Stomach (tissue), 9 donors: Measurements from ENCODE around the gene CST3. TPM values are rescaled to one million over a fixed set of nuclear protein-coding genes. Genes with fewer than 3 reads are reported as not detected.
"Not testable (repeated sequence)": the region's sequence is repeated elsewhere in the genome, so short reads cannot be mapped to it uniquely, and the experiment has no call there.

Experiments used
- DNase-seq, 2 donors: peaks; one replicate each; pipeline versions ENCODE4 v3.0.0 to v3.0.0-alpha.2; 2013 to 2019
- H3K27ac ChIP-seq, 5 donors: fragments of 200-600 bp in 4 of 5; sonication (generic) in 4 of 5; one replicate each; pipeline ENCODE4 v1.5.1; 2013 to 2019; ENCODE audit warnings: mild to moderate bottlenecking in 1 of 5, moderate library complexity in 1 of 5
- H3K27me3 ChIP-seq, 3 donors: fragments of 200-600 bp; sonication (generic); one replicate each; pipeline ENCODE4 v1.5.1; 2017 to 2019; ENCODE audit warnings: mixed run types in 1 of 3
- H3K36me3 ChIP-seq, 4 donors: fragments of 200-600 bp; sonication (generic); 1 replicate in 3 of 4; 2 replicates in 1 of 4; pipeline ENCODE4 v1.5.1; 2016 to 2019
- H3K4me1 ChIP-seq, 4 donors: fragments of 200-600 bp; sonication (generic); one replicate each; pipeline ENCODE4 v1.5.1; 2016 to 2019
- H3K4me3 ChIP-seq, 4 donors: fragments of 200-600 bp; sonication (generic) in 3 of 4; one replicate each; pipeline ENCODE4 v1.5.1; 2016 to 2019; ENCODE audit warnings: mild to moderate bottlenecking in 1 of 4
- H3K9me3 ChIP-seq, 4 donors: fragments of 200-600 bp; sonication (generic); one replicate each; pipeline ENCODE4 v1.5.1; 2016 to 2019
- EP300 ChIP-seq: sonication (generic); formaldehyde crosslinking; IDR thresholded peaks from one replicate; pipeline ENCODE4 v1.6.1; 2017; ENCODE audit warnings: antibody characterized with exemption
- POLR2A ChIP-seq, 4 donors: fragments of 450-650 bp; IDR thresholded peaks; one replicate each; pipeline ENCODE4 v1.6.1; 2016; ENCODE audit warnings: antibody characterized with exemption in 4 of 4, control low read depth in 2 of 4, mild to moderate bottlenecking in 1 of 4, moderate library complexity in 1 of 4
- POLR2AphosphoS5 ChIP-seq, 3 donors: sonication (generic); formaldehyde crosslinking; IDR thresholded peaks; one replicate each; pipeline ENCODE4 v1.6.1; 2016; ENCODE audit warnings: antibody characterized with exemption in 3 of 3
- WGBS, 5 donors: extraction: QIAGEN DNeasy Blood & Tissue Kit in 3 of 5; methylation state at CpG; one replicate each; pipeline versions ENCODE4 v1.1.5 to v1.1.7; 2013 to 2018; 5-methylcytosine and 5-hydroxymethylcytosine counted together
- intact Hi-C: fragments of 100-400 bp; cut with DNase I; formaldehyde crosslinking; loops from one replicate; pipeline ENCODE4 v1.15.1; 2023; ENCODE audit warnings: low total_unique reads
- polyA plus RNA-seq, 3 donors: library from polyadenylated mRNA; stranded (reverse); fragments of 200-250 nt; gene quantifications; one replicate each; pipeline ENCODE4 v1.2.3, GENCODE V29; 2013
- total RNA-seq, 5 donors: library from RNA; depleted of rRNA; stranded (reverse); fragments of >200 nt; gene quantifications; one replicate each; pipeline versions ENCODE4 v1.1.0 to v1.2.3, GENCODE V29; 2014 to 2016
- TF ChIP-seq, protein P1 (sequence below), 7 experiments: fragments of 450-650 bp in 4 of 7; fragments of 200-600 bp in 3 of 7; sonication (generic) in 3 of 7; IDR thresholded peaks; one replicate each; pipeline ENCODE4 v1.5.1; 2016 to 2019; ENCODE audit warnings: antibody characterized with exemption in 7 of 7, control low read depth in 2 of 7, mild to moderate bottlenecking in 1 of 7
- donor health status: healthy with polysubstance abuse.
- donor health status: Bipolar disorder and iron deficiency.
- donor health status: healthy.

Gene CST3
- total and polyA plus RNA-seq, 8 donors: 231 to 2,024 (median 578) TPM

DNA sequence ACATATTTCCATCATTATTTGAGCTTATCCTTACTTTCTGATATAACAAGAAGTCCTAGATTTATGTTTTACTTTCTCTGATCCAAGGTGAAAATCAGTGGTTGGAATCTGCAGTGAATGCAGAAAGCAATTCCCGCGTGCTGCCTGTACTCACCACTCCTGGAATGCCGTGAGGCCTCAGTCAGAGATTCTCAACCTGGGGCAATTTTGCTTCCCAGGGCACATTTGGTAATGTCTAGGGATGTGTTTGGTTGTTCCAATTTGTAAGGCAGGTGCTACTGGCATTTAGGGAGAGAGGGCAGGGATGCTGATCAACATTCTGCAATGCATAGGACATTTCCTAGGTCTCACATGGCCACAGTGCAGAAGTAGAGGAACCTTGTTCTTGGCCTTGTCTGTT lies 27.2 kb upstream of the CST3 start:
- intact Hi-C loops: no loop called here
- DNase-seq: no peak
- Histone ChIP-seq H3K27me3 (no peaks in the 10 kb centered on the region), H3K4me3 (no peak overlapping the region), H3K4me1 (peaks cover 0 to 3% (median 0%) of the 10 kb centered on the region in 4 donors), H3K9me3 (no peaks in the 10 kb centered on the region), H3K27ac (no peak overlapping the region), H3K36me3 (no peaks in the 10 kb centered on the region)
- TF ChIP-seq, protein P1, sequence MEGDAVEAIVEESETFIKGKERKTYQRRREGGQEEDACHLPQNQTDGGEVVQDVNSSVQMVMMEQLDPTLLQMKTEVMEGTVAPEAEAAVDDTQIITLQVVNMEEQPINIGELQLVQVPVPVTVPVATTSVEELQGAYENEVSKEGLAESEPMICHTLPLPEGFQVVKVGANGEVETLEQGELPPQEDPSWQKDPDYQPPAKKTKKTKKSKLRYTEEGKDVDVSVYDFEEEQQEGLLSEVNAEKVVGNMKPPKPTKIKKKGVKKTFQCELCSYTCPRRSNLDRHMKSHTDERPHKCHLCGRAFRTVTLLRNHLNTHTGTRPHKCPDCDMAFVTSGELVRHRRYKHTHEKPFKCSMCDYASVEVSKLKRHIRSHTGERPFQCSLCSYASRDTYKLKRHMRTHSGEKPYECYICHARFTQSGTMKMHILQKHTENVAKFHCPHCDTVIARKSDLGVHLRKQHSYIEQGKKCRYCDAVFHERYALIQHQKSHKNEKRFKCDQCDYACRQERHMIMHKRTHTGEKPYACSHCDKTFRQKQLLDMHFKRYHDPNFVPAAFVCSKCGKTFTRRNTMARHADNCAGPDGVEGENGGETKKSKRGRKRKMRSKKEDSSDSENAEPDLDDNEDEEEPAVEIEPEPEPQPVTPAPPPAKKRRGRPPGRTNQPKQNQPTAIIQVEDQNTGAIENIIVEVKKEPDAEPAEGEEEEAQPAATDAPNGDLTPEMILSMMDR (IDR thresholded peaks at IDR 0.05): no peak
- TF ChIP-seq EP300: no peak
- TF ChIP-seq POLR2A (IDR thresholded peaks at IDR 0.05): no peak
- no peak for TF ChIP-seq POLR2AphosphoS5 (IDR thresholded peaks at IDR 0.05)
- 89 to 100% (median 91%) methylated on average over 3 of the region's 3 CpGs for WGBS, 5 donors

DNA sequence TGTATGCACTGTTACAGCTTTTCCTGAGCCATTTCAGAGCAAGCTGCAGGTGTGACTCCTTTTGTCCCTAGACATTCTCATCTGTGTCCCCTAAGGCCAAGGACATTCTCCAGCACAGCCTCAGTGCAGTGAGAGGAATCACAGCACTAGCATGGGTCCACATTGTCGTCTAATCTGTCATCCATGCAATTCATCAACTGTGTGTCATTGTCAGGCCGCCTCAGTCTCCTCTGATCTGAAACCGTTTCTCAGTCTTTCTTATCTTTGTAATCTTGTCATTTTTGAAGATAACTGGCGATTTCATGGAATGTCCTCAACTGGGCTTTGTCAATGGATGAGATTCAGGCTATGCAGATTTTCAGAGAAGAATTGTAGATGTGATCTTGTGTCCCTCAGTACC lies 26.3 kb upstream of the CST3 start:
- H3K9me3 ChIP-seq, H3K4me3 ChIP-seq, intact Hi-C loops, H3K4me1 ChIP-seq, H3K27me3 ChIP-seq, H3K27ac ChIP-seq, H3K36me3 ChIP-seq, DNase-seq: not testable (repeated sequence)
- WGBS, 5 donors: 57 to 69% (median 67%) methylated on average over 4 of the region's 4 CpGs

DNA sequence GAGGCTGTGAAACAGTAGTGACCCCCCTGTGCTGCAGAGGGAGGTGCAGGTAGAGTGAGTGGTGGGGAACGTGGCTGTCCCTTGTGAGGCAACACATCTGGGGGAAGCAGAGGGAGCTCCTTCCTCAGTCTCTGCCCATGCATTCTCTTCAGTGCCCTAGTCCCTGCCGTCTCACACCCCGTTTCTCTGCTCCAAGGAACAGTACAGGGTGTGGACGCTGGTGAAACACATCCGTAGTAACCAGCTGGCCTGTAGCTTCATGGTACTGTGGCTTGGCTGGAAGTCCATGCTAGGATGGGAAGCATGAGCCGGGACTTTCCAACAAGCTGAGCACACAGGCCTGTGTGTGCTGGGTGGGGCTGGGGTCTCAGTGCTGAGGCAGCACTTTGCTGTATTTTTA lies 25.4 kb upstream of the CST3 start:
- Histone ChIP-seq H3K27ac (no peak overlapping the region), H3K27me3 (no peaks in the 10 kb centered on the region), H3K4me1 (no peaks in the 10 kb centered on the region), H3K9me3 (no peaks in the 10 kb centered on the region), H3K4me3 (no peak overlapping the region), H3K36me3 (no peaks in the 10 kb centered on the region)
- intact Hi-C loops: no loop called here
- TF ChIP-seq, protein P1 (IDR thresholded peaks at IDR 0.05): no peak
- no peak for TF ChIP-seq POLR2A (IDR thresholded peaks at IDR 0.05)
- no peak for TF ChIP-seq POLR2AphosphoS5 (IDR thresholded peaks at IDR 0.05)
- TF ChIP-seq EP300: no peak
- 73 to 83% (median 77%) methylated on average over 6 of the region's 6 CpGs for WGBS, 5 donors
- no peak for DNase-seq

DNA sequence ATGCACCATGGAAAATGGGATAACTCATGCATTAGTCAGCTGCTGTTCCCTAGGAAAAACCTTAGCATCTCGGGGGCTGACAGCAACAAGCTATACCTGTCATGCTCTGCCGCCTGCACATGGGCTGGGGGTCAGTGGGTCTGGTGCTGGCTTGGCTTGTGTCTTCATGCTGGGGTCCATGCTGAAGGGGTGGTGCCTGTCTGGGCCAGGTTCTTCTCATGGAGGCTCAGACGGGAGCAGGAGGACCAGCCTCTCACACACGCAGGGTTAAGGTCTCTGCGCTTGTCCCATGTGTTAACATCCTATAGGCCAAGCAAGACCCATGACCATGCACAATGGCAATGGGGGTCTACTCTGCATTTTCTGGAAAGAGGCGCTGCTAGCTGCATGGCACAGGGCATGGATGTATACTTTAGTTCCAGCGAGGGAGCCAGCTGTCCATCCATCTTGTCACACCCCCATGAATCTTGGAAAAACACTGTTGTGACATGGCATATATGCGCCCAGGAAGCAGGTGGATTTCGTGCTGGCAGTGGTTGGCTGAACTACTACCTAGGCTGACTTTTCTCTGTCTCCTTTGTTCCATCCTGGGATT lies 24.6 kb upstream of the CST3 start:
- H3K27ac ChIP-seq: no peak overlapping the region
- no peaks in the 10 kb centered on the region for H3K27me3 ChIP-seq
- H3K36me3 ChIP-seq: no peaks in the 10 kb centered on the region
- no peaks in the 10 kb centered on the region for H3K4me1 ChIP-seq
- no peak for DNase-seq
- no peak overlapping the region for H3K4me3 ChIP-seq
- TF ChIP-seq EP300 (no peak), POLR2A (IDR thresholded peaks at IDR 0.05) (no peak), POLR2AphosphoS5 (IDR thresholded peaks at IDR 0.05) (no peak)
- TF ChIP-seq, protein P1 (IDR thresholded peaks at IDR 0.05): no peak
- WGBS, 5 donors: 87 to 94% (median 91%) methylated on average over 9 of the region's 9 CpGs
- intact Hi-C loops: no loop called here
- no peaks in the 10 kb centered on the region for H3K9me3 ChIP-seq

DNA sequence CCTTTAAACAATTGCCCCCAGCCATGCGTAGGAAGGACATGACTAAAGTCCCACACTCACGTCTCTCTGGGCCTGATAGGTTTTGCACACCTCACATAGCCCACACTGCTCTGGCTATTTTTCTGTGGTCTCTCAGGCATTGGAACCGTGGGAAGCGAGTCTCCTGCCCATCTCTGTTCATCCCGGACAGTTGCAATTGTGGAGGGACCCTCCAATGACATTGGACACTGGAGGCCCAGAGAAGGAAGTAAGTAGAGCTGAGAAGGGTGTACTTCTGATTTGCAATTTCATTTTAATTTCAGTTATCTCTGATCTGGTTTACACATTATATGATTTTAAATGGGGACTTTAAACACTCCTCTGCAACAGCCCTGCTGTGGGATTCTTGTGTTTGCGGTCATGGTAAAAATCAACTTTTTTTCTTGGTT lies 23.3 kb upstream of the CST3 start:
- Histone ChIP-seq H3K36me3 (no peaks in the 10 kb centered on the region), H3K4me3 (no peak overlapping the region), H3K9me3 (no peaks in the 10 kb centered on the region), H3K4me1 (peaks cover 0 to 6% (median 2%) of the 10 kb centered on the region in 4 donors), H3K27me3 (no peaks in the 10 kb centered on the region), H3K27ac (no peak overlapping the region)
- DNase-seq: no peak
- intact Hi-C loops: no loop called here
- 87 to 93% (median 89%) methylated on average over 6 of the region's 6 CpGs for WGBS, 5 donors
- TF ChIP-seq POLR2AphosphoS5 (IDR thresholded peaks at IDR 0.05): no peak
- TF ChIP-seq POLR2A (IDR thresholded peaks at IDR 0.05): no peak
- TF ChIP-seq EP300: no peak
- TF ChIP-seq, protein P1 (IDR thresholded peaks at IDR 0.05): no peak
